GM18507 (cell line): Measurements from ENCODE around the gene TECTA.

ENCODE experiments used
- DNase-seq: peaks from one replicate; pipeline ENCODE4 v3.0.0; 2011; ENCODE audit warnings: low read depth; ENCODE audit not compliant: insufficient read length; ENCODE audit errors: extremely low spot score
- FAIRE-seq: peaks from 2 replicates; lab custom pipeline; 2011; peaks lifted over from hg19 to GRCh38; lab: Jason Lieb, UNC

TECTA gene

DNA sequence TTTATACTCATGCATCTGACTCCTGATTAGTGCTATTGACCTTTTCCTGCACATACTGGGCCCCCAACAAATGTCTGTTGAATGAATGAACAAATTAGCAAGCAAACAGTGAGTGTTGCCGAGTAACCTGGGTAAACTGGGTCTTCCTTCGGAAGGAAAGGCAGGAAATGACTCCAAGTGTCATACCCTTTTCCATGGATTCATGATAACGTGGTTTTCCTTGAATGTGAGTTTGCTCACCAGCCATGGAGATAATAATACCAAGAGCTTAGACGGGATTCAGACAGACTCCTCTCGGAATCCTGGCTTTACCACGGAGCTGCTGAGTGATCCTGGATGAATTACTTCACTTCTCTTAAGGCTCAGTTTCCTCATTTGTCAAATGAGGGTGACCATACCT is 16.7 kb downstream of the TECTA start:
- DNase-seq (no peak), FAIRE-seq (no peak)

DNA sequence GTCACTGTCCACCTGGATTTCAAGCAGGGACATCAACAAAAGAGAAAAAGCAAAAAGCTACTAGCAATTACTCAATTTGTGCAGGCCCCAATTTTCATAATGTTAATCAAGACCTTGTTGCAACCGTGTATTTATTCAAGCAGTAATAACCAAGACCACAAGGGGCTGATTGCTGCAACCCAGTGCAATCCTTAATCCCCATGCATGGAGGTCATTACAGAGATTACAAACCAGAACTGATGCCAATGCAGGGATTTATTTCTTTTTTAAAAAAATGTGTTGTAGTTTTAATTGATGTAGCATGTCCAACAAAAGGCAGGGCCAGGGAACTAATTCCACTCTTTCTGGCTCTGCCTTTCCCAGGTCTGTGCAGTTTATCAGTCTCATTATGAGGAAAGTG is 18.4 kb downstream of the TECTA start:
- FAIRE-seq: no peak

DNA sequence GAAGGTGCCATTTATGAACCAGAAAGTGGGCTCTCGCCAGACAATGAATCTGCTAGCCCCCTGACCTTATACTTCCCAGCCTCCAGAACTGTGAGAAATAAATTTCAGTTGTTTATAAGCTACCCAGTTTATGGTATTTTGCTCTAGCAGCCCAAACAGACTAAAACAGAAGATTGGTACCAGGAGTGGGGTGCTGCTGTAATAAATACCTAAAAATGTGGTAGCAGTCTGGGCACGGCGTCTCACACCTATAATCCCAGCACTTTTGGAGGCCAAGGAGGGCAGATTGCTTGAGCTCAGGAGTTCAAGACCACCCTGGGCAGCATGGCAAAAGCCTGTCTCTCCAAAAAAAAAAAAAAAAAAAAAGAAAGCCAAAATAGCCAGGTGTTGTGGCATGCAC is 21.3 kb downstream of the TECTA start:
- DNase-seq: no peak
- FAIRE-seq: no peak

More for the DNA sequence above, 18.4 kb downstream of the TECTA start:
- DNase-seq: no peak

DNA sequence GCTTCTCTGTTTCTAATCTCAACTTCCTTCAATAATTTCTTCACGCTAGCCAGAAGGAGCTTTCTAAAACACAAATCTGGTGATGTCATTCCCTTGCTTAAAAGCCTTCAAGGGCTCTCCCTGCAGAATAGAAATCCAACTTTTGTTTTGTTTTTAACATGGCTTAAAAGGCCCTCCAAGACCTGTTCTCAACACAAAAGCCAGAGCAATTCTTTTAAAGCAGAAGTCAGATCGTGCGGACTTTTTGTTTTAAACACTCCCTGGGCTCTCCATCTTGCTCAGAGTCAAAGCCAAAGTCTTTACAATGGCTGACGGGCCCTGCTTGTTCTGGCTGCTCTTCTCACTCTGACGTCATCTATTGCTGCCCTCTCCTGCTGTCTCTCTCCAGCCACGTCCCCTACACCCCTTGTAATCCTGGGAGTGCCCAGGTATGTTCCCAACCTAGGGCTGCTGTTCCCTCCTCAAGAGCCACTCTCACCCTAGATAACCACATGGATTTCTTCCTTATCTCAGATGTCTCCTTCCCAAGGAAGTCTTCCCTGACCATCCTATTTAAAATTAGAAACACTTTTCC is 22.5 kb downstream of the TECTA start:
- no peak for FAIRE-seq
- DNase-seq: no peak

DNA sequence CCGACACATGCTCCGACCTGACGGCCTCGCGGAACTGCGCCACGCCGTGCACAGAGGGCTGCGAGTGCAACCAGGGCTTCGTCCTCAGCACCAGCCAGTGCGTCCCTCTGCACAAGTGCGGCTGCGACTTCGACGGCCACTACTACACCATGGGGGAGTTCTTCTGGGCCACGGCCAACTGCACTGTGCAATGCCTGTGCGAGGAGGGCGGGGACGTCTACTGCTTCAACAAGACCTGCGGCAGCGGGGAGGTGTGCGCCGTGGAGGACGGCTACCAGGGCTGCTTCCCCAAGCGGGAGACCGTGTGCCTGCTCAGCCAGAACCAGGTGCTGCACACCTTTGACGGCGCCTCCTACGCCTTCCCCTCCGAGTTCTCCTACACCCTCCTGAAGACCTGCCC is 26.8 kb downstream of the TECTA start:
- FAIRE-seq (no peak), DNase-seq (no peak)

DNA sequence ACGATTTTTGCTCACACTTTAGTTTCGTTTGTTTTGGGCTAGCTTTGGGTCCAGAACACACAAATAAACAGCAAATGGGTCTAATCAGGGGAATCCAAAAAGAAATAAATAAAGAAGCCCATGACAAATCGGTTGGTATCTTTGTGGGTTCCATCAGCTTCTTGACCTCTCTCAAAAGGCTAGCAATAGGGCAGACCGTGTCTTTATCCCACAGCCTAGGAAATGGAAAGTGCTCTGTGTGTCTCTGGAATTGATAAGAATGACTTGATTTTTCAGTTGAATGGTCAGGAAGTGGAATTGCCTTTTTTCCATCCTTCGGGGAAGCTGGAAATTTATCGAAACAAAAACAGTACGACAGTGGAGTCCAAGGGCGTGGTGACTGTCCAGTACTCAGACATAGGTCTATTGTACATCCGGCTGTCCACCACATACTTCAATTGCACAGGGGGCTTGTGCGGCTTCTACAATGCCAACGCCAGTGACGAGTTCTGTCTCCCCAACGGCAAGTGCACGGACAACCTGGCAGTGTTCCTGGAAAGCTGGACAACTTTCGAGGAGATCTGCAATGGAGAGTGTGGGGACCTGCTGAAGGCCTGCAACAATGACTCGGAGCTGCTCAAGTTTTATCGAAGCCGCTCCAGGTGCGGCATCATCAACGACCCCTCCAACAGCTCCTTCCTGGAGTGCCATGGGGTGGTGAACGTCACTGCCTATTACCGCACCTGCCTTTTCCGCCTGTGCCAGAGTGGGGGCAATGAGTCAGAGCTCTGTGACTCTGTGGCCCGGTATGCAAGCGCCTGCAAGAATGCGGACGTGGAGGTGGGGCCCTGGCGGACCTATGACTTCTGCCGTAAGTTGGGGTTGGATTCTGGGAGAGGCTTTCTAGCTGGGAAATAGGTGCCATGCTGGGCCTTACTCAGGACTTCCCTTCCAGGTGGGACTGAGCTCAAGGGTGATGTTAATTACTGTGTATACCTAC is 28.6 kb downstream of the TECTA start:
- DNase-seq (no peak), FAIRE-seq (no peak)

DNA sequence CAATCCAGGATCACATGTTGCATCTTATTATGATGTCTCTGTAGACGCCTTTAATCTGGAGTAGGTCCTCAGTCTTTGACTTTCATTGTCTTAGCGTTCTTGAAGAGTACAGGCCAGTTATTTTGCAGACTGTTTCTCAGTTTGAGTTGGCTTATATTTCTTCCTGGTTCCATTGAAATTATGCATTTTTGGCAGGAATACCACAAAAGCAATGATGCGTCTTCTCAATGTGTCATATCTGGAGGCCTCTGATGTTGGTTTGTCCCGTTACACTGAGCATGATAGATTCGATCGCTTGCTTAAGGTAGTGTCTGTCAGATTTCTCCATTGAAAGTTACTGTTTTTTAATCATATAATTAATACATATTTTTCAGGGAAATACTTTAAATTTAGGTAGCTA is 30.6 kb downstream of the TECTA start:
- no peak for DNase-seq
- no peak for FAIRE-seq

DNA sequence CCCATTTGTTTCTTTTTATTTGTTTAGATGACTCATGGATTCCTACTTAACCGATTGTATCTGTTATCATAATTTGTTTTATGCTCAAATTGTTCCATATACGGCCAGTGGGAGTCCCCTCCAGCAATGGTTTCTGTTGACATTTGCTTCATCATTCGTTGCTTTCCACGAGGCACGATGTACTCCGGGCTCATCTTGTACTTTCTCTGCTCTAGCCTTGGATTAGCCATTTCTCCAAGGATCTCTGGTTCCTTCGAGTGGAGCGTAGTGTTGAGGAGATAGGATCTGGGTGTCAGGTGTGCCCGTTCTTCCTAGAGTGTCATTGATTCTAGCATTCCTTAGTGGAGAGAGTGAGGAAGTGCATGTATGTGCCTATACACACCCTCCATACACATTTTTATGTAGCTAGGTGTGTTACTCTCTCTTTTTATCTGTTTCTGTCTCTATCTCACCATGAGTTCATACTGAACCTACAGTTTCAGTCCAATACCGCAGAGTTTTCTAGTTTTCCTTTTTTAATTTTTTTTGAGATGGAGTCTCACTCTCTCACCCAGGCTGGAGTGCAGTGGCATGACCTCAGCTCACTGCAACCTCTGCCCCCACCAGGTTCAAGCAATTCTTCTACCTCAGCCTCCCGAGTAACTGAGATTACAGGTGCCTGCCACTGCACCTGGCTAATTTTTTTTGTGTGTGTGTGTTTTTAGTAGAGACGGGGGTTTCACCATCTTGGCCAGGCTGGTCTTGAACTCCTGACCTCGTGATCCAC is 31.4 kb downstream of the TECTA start:
- FAIRE-seq: no peak
- DNase-seq: no peak

DNA sequence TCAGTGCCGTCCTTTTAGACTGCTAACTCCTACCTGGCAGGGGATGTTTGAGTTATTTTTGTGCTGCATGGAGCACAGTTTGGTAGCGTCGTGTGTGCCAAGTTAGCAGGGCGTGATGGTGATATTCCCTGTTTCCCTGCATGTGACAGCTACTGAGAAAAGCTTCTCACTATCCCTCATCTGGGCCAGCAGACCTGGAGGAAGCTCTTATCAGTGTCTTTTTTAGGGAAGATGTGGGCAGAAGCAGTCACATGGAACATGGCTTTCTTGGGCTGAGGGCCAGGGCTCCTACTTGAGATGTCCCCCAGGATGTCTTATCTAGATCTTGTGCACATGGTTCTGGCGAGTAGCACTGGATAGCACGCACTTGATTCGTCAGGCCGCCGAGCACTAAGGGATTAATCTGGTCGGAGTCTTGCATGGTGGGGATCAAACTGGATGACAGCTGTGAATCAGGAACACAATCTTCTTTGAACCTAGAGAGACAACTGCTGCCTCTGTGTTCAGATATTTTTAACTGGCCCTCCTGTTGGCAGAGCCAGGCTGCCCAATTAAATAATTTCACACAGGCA is 33.8 kb downstream of the TECTA start:
- DNase-seq: no peak

DNA sequence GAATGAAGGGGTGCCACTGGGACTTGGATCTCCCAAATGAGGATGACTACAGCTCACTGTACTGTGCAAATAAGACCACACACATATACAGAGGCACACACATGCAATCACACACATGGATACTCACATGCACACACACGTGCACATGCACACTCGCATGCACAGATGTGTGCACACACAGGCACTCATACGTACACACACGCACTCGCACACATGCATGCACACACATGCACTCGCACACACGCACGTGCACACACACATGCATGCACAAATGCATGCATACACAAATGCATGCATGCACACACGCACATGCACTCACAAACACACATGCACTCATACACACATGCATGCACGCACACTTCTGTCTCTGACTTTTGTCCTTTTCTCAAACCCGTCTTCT is 36.0 kb downstream of the TECTA start:
- DNase-seq (no peak), FAIRE-seq (no peak)

More for the DNA sequence above, 33.8 kb downstream of the TECTA start:
- no peak for FAIRE-seq

DNA sequence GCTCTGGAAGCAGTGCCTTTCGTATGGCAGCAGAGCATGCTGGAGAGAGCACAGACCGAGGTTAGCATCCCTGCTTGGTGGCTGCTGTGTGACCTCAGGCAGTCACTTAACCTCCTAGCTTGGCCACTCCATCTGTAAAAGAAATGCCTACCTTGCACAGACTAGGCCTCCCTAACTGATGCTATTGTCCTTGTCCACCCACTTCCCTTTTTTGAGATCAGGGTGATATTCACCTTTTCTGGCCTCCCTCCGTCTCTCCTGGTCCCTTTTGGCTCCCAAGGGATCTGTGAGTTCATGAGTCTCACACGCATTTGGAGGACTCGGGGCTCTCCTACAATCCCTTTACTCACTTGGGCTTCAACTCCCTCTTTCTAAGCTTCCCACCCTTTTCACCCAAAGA is 37.2 kb downstream of the TECTA start:
- FAIRE-seq: no peak
- DNase-seq: no peak

DNA sequence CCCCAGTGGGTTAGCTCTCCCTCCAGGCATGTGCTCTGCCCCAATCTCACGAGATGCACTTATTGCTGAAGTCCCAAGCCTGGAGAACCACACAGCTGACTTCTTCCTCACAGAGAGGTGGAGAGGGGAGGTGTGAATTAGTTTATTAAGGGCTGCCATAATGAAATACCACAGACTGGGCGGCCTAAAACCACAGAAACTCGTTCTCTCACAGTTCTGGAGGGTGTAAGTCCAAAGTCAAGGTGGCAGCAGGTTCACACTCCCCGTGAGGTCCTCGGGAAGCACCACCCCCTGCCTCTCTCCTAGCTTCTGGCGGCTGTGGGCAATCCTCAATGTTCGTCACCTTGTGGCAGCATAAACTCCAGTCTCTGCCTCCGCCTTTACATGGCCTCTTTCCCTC is 39.3 kb downstream of the TECTA start:
- DNase-seq: no peak
- no peak for FAIRE-seq

DNA sequence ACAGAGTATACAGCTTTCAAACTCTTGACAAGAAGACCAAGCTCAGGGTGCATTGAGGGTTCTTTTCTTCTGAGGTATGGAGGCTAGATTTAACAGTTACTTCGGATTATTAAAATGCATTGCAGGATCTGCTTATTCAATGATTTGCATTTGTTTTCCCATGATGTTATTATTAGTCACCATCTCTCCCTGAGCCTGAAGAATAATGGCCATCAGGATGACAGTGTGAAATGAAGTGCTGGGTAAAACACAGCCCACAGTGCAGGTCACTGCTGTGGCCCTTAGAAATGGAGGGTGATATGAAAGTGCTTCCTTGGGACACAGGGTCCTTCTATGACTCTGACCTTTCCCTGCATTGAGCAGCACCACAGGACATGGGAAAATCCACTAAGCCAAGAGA is 40.0 kb downstream of the TECTA start:
- FAIRE-seq: no peak
- DNase-seq: no peak

DNA sequence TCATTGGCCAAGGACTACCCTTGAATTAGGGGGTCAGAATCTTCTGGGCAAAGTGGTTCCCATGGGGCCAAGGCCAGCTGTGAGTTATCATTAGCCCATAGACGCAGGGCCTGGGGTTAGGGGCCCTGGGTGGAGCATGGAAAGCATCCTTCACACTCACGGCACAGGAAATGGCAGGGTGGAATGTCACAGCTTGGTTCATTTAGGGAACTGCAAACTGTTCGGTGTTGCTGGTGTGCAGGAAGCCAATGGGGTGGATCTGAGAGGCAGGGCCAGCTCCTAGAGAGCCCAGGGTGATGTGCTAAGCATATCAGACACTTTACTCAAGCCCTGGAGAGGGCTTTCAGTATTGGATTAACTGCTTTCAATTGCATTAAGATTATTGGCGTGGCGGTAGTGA is 42.9 kb downstream of the TECTA start:
- FAIRE-seq (no peak), DNase-seq (no peak)

DNA sequence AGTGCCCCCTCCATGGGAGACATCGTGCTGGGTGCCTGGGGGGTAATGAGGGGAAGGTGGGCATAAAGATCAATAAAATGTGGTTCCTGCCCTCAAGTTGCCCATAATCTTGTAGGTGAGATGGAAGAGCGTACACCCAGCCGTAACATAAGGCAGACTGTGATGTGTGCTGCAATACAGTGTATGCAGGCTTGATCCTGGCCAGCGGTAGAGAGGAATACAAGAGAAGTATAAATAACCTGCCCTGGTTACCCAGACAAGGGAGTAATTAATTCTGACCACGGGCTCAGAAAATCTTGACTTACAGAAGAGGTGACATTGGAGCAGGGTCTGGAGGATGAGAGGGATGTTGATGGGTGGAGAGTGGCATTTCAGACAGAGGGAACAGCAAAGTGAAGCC is 43.7 kb downstream of the TECTA start:
- no peak for DNase-seq

DNA sequence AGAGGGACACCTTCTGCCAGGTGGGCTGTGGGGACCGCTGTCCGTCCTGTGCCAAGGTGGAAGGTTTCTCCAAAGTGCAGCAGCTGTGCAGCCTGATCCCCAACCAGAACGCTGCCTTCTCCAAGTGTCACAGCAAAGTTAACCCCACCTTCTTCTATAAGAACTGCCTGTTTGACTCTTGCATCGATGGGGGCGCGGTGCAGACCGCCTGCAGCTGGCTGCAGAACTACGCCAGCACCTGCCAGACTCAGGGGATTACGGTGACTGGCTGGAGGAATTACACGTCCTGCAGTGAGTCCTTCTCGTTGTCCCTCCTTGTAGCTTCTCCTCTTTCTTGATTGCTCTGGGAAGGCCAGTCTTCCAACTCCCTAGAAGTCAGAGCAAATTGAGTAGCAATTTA is 44.8 kb downstream of the TECTA start:
- DNase-seq (no peak), FAIRE-seq (no peak)

More for the DNA sequence above, 43.7 kb downstream of the TECTA start:
- FAIRE-seq: no peak

DNA sequence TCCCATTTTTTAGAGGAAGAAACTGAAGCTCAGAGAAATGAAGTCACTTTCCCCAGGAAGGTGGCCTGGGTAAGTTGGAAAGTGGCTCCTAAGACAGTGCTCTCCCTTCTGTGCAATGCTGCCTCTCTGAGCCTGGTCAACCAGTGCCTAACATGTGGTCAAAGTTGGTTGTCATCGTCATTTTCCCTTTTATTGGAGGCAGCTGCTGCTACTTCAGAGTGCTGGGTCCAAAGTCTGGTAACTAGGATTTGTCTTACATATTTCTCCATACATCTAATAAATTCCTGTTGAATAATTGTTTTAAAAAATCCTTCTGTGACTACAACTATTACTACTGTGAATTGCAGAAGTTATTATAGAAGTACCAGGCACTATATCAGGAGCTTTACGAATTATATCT is 48.1 kb downstream of the TECTA start:
- FAIRE-seq (no peak), DNase-seq (no peak)

DNA sequence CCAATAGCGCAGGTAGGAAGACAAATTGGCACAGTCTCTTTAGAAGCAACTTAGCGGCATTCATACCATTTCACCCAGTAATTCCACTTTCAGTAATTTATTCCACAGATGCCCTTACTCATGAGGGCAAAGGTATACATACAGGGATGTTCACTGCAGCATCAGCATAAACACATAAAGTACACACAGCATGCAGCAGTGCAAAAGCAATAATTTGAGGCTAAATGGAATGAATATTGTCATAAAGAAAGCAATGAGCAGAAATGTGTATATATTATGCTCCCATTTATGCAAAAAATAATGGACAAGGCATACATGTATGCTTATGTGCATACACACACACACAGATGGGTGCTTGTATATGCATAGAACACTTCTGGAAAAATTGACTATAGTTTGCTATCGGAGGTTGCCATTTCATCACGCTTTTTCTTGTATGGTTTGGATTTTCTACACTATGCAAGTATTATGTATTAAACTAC is 50.2 kb downstream of the TECTA start:
- DNase-seq (no peak), FAIRE-seq (no peak)

DNA sequence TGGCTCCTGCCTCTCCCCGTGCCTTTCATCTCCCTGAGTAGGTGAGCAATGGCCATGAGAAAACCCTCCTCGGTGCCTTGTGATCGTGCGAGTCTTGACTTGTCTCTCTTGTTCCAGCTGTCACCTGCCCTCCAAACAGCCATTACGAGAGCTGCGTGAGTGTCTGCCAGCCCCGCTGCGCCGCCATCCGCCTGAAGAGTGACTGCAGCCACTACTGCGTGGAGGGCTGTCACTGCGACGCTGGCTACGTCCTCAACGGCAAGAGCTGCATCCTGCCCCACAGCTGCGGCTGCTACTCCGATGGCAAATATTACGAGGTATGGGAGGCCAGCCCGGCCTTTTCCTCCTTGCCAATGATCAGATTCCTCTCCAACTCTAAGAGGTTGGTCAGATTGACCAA is 51.7 kb downstream of the TECTA start:
- DNase-seq (no peak), FAIRE-seq (no peak)

DNA sequence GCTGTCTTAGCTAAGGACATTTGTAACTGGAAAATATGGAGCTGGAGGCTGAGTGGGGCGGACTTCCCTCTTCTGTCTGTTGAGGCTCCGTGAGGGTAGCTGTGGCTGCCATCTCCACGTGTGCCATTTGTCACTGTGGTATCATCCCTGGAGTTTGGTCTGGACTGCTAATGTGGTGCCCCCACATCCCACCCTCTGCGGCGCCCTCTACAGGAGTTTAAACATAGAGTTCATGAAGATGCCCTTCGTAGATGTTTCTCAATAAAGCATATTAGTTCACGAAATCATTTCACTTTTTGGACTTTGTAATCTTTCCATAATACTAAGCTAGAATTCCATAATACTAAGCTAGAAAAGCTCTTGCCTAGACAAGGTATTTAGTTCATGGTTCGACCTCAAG is 52.4 kb downstream of the TECTA start:
- no peak for DNase-seq
- FAIRE-seq: no peak
